Stimulated activated CD4-positive, alpha-beta T cell treated with anti-CD3 and anti-CD28 coated beads, TNF-alpha, amount 100 ng/mL, for 48 hours (primary cell): Measurements from ENCODE around the gene ZC3H8.

Experiments
- DNase-seq, 3 donors: peaks; one replicate each; pipeline ENCODE4 v3.0.0-alpha.2; 2020; ENCODE audit warnings: low read depth in 3 of 3

The ZC3H8 gene

DNA sequence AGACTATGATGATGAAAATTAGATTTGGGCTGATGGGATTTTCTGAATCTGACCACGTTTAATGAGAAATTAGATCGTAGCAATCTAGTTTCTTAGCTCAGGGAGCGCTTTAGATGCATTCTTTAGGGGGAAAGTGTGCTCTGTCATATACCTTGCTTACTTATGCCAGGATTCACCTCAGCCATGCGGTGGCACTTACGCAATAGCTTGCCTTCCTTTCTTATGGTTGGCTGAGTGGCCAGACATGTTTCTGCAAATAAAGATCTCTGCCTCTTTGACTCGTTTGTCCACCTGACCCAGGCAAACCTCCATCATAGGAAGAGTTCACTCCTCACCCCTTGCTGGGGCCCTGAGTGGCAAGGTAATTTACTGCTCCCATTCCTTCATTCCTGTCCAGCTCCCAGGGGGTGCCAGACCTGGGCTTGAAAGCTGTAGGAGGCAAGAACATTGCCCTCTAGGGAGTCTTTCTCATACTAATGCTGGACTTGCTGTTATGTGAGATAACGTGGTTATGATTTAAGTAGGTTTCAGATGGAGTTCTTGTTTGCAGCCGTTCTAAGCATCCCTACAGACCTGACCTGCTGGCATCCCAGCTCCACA lies 59.6 kb downstream of the ZC3H8 start:
- no peak for DNase-seq

DNA sequence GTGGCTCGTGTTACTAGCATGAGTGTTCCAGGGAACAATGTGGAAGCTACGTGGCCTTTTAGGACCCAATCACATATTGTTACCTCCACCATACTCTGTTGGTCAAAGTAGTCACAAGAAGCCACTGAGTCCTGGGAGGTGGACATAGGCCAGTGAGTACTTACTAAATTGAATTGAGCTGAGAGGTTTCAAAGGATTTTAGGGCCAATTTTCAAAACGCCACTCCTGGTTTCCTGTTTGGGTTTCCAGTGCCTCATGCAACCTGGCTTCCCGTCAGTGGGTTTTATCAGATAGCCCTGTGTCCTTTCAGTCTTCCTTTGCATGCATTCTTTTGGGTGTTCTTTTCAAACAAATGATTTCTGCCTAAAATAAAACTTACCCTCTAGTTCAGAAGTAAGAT lies 60.4 kb downstream of the ZC3H8 start:
- DNase-seq: no peak

DNA sequence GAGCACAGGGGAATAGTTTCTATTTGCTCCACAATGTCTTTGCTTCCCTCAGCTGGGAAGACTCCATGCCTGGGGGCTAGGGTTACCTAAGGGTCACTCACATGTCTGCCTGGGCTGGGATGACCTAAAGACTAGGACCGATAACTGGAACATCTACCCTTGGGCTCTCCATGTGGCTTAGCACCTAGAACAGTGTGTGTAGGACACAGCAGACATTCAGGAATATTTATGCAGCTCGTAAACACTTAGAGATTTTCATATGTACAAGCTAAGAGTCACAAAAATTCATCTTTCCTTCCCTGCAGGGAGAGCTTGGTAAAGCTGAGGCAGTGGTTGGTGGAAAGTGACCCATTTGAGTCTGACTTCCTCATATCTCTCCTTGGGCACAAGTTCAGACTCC lies 60.8 kb downstream of the ZC3H8 start:
- no peak for DNase-seq

DNA sequence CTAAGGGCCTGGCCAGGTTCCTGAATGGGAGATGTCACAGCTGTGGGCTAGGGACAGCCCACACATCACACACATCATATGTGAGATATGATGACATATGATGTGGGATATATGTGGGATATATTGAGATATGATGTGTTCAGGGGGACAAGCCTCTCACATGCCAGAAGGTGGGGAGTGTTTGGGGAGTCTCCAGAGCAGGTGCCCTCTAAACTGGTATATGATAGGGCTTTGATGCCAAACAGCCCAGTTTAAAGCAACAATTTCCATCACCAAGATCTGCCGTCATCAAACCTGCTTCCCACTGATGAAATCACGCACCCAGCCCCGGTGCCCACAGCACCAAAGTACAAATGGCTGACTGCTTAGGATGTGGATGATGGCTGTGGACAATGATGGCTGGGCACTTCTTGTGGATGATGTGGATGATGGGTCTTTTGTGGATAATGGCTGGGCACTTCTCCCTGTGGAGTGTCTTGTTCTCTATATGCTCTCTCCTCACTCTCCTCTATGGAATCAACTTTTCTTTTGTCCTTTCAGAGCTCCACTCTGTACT lies 65.8 kb downstream of the ZC3H8 start:
- DNase-seq: no peak

DNA sequence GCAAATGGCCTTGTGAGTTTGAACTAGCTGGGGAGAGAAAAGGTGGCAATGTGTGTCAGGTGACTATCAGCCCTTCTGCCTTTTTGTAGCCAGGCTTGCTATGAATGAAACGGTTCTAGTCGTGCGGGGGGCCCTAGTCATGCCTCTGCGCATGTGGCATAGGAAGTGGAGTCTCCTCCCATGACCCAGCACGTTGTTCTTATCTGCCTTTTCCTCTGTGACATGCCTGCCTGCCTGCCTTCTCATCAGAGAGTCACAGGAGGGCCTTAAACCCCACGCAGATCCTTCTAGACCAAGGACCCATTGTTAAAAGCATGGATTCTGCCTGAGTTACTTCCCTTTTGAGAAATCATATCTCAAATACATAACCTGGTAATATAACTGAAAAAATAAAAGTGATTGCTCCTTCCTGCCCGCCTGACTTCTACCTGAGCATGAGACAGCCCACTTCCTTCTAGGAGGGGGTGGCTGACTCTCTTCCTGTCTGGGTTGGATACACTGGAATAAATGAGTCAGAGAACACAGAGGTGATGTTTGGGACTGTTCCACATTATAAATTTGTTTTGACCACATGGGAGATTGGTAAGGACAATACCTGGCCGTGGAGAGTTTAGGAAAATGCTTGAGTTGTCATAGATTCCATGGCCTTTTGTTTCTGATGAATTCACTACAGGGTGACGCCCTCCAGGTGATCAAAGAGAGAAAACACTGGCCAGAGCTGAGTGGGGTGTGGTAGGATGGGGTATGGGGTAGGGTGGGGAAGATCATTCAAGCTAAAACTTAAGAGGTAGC lies 66.8 kb downstream of the ZC3H8 start:
- peak; percentile 52 to 82 (median 70) for DNase-seq

DNA sequence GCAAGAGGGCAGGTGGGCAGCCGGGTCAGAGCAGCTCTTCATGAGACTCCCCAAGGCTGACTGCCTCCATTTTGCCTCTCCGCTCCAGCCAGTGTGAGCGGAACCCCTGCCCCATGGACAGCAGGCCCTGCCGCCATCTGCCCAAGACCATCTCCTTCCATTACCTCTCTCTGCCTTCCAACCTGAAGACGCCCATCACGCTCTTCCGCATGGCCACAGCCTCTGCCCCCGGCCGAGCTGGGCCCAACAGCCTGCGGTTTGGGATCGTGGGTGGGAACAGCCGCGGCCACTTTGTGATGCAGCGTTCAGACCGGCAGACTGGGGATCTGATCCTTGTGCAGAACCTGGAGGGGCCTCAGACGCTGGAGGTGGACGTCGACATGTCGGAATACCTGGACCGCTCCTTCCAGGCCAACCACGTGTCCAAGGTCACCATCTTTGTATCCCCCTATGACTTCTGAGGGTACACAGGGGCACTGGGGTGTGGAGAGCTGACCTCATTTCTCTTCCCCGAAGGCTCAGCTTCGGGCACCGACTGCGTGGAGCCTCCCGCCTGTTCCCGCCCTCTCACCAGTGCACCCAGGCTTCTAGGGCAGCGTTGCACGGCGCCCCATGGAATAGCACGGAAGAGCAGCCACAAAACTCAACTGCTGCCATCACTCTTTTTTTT lies 67.7 kb downstream of the ZC3H8 start:
- no peak for DNase-seq

DNA sequence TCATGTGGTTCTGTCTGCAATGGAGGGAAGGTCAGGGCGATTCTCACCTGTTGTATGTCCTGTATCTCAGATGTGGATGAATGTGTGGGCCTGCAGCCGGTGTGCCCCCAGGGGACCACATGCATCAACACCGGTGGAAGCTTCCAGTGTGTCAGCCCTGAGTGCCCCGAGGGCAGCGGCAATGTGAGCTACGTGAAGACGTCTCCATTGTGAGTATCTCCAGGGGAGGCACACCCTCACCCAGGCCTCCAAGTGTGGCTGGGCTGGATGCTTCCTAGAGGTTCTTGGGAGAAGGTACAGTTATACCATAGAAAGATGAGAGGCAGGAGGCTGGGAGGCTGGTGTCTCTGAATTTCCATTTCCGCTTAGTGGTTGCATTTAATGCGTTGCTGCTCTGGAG lies 69.7 kb downstream of the ZC3H8 start:
- DNase-seq: no peak

DNA sequence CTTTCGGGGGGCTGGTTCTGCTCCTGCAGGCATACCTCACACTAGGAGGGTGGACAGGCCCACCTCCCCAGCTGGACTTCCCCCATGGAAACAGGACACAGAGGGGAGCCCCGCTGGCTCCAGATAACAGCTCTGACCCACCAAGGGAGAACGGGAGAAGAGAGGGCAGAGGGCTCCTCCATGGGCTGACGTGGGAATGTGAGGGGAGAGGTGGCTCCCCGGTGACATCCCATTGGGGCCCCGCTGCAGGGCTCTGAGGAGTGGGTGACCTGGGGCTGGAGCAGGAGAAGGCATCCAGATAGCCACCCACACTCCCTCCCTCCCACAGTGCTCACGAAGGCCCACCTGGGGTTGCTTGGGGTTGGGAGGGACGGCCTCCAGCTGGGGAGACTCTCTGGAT lies 70.7 kb downstream of the ZC3H8 start:
- no peak for DNase-seq

DNA sequence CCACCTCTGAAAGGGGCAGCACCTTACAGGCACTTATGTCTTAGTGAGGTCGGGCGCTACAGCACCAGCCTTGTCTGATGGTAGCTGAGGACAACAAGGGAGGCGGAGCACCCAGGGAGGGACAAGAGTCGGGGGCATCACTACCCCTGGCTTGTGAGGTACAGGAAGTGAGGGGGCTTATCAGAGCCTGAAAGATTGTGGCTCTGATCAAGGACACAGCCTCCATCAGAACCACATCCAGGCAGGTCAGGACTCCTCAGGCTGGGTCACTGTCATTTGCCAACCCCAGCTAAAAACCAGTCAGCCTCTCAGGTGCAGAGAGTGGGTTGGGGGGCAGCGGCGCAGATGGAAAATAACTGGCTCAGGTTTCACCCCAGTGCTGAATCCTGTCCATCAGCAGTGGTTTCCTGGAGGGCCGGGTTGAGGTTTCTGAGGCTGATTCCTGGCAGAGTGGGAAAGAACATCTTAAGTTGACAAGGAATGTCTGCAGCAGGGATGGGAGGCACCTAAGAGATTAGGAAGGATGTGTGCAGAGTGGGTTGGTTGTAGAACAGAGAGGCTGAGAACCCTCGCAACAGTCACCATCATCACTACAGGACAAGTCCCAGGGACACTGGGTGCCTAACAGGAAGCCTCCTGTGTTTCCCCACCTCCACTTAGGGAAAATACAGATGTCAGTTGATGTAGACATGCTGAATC lies 71.4 kb downstream of the ZC3H8 start:
- DNase-seq: no peak

DNA sequence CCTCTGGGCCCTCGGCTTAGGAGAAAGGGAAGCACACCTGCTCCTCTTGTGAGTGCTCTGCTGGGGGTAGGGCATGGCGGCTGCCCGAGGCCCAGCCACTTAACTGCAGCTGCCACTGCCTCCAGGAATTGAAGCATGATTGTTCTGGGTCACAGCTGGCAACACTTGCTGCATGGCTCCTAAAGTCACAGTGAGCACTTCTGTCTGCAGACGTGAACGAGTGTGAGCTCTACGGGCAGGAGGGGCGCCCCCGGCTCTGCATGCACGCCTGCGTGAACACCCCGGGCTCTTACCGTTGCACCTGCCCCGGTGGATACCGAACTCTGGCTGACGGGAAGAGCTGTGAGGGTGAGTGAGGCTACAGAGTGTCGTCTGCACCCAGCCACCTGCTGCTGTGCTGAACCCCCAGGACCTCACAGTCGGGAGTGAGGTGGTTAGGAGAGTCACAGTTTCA lies 72.2 kb downstream of the ZC3H8 start:
- peak in 2 of 3 donors; percentile 52 for DNase-seq

DNA sequence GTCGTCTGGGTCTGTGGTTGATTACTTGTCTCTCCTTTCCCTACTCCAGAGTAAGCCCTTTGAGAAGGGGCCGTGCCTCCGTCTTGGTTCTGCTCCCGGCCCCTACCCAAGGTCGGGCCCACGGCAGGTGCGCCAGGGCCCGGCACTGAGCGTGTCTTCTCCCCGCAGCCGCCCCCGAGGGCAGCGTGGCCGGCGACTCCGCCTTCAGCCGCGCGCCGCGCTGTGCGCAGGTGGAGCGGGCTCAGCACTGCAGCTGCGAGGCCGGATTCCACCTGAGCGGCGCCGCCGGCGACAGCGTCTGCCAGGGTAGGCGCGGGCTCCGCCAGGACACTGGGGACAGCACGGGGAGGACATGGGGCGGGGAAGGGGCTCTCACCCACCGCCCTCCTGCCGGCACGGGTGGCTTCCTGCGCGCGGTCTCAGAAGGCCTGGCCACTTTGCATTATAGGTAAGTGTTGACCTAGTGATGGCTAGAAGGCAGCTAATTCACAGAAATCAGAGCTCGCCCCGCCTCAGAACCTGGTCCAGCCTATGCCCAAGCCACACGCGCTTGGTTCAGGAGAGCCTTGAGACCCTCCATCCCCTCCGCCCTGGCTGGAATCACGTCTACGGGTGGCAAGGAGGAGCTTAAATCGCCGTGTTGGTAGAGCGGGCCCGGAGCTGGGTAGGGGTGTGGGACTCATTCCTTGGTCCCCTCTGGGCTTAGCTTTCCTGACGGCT lies 73.1 kb downstream of the ZC3H8 start:
- peak in 1 of 3 donors; percentile 53 for DNase-seq

DNA sequence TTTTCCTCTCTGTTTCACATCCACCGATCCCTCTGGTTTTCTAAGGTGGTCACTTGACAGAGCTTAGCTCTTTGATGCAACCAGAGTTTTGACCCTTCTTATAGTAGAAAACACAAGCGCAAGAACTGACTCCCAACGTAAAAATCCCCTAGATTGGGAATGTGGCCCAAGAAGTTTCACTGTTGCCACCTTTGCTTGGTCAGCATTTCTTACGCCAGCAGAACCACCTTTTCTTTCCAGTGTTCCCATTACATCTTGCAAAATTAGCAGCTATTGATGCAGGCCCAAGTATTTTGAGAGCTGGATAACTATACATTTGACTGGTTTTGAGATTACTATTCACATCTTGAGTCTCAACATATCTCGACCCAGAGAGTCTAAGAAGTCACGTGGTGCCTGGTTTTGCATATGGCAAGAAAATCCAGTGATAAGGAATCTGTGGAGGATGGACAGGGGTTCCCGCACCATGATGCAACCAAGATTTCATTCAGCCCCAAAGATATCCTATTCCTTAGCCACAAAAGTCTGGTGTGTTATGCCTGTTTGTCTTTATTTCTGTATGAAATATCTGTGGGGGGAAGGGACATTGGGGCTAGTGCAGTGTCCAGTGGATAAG lies 78.8 kb downstream of the ZC3H8 start:
- no peak for DNase-seq

DNA sequence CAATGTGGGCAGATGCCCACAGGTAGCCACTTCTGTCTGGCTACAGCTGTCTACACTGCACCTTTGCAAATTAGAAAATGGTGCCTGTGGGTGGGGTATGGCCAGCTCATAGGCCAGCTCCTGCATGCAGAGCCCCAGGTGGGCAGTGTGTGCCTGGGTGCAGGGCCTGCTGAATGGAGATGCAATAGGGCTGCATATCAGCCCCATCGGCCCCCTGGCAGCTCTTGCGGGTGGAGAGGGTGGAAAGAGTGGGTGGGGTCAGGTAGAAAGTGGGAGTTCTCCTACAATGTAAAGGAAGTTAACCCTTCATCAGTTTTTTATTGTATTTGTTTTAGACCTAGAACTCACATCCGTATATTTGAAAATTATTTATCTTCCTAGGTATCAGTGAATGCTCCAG lies 79.5 kb downstream of the ZC3H8 start:
- no peak for DNase-seq

DNA sequence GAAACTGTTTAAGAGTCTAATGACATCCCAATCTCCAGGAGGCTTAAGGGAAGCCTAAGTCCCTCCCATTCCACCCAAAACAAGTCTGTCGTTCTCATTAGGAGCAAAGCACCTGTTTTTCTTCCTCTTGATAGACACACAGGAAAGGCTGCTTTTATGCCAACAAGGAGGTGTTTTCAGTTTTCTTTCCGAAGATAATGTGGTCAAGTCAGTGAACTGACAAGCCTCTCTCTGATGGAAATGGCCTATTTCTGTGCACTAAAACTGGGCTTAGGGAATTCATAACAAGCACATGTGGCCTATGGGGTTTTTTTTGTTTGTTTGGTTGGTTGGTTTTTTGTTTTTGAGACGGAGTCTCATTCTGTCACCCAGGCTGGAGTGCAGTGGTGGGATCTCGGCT lies 80.5 kb downstream of the ZC3H8 start:
- DNase-seq: no peak

DNA sequence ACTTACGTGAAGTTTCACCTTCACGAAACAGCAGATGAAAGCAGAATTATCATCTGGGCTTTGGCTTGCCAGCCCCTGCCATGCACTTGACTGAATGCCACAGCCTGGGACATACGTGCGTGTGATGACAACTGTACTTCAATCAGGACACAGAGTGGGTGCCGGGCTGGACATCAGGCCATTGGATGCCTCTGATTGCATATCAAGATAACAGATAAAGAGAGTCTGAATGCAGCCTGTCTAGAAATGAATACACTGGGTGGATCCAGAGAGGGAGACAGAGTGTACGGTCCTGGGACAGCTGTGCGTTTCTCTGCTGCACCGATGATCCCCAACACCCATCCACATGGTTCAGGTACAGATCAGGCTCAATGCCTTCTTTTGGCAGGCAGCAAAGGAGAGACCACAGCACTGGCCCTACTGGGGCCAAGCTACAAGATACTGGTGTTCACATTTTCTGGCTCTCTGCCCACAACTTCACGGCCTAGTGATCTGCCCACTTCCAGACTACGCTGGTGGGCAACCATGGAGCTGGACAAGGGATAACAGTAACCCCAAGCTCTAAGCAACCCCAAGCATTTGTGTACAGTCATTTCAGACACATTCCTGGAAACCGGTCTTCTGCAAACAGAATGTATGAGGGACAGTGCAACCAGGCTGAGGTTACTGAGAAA lies 81.1 kb downstream of the ZC3H8 start:
- no peak for DNase-seq

DNA sequence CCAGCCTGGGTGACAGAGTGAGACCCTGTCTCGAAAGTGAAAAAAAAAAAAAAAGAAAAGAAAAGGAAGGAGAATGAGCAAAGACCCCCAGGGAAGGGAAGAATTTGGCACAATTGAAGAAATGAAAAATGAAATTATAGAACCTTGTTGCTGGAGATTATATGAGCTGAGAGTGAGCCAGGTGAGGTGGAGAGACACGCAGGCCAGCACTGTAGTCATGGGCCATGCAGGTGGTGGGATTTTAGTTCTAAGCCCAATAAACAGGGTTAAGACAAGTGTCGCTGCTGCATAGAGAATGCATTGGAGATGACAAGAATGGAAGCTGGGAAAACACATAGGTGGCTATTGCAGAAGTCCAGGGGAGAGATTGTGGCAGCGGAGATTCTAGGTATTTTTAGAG lies 84.3 kb downstream of the ZC3H8 start:
- DNase-seq: no peak

DNA sequence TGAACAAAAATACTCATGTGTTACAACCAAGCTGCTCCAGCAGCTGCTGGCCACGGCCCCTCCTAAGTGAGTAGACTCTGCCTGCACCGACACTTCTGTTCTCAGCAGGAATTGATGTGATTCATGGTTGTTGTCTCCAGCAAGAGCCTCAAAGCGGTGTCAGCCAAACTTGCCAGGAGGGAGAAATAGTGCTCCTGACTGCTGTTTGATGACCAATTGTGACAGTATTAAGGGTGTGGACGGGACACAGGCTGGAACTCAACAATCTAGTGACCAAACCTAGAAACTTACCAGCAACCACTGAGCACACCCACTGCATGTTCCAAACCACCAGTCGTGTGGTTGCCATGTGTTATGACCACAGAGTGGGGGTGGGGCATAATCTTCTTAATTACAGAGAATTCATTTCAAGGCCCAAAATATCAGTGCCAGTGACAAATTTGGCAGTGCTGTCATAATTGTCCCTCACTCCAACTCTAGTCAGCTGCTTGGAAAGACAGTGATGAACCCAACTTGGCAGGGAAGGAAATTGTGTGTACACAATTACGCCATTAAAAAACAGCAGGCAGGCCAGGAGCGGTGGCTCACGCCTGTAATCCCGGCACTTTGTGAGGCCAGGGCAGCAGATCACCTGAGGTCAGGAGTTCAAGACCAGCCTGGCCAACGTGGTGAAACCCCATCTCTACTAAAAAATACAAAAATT lies 86.3 kb downstream of the ZC3H8 start:
- DNase-seq: no peak

DNA sequence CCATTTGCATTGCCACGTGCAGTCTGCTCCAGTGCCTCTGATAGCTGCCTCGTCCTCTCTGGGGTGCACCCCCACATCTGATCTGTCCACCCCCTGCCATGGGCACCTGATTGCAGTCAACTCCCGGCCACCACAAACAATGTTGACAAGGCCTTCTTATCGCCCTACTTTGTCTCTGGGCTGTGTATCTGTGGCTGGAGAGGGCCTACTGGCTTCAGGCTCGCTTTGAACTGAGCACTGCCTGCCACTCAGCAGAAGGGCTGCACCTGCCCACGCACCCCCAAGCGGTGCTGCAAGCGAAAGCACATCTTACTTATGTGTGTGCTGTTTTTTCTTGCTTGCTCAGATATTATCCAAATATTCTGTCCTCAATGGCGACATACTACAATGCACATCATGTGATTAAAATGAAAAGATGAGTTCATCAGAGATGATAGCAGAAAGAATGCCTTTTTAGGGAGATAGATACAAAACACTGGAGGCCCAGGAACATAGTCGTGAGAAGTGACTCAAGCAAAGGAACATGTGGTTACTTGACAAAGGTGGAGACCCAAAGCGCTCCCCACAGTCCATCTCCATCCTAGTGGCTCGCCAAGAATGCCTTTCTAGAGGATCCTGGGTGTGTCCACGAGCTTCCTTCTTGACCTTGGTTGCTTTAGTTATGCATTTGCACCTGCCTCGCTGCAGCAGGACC lies 87.9 kb downstream of the ZC3H8 start:
- DNase-seq: no peak

DNA sequence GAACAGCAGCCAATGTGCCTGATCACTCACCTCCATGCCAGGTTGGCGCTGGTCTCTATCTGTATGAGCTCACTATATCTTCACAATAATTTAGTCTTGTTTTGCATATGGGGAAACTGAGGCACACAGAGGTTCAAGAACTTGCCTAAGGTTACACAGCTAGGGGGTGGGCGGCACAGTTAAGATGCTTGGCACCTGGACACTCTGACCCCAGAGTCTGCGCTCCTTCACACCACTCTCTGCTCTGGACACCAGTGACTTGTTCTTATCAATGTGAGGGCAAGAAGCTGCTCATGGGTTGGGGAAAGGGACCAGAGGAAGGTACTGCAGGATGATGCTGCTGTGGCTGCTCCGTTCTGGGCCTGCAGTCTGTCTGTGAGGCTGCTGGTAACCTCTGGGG lies 89.5 kb downstream of the ZC3H8 start:
- no peak for DNase-seq
